B cell (primary cell): ENCODE measurements around the gene FRMPD4. TPM values are rescaled to one million over a fixed set of nuclear protein-coding genes. Genes with fewer than 3 reads are reported as not detected.

ENCODE experiments used
- ATAC-seq: fragments of 200-7000 bp; cut with Tn5 transposase; one replicate; pipeline ENCODE4 v1.10.0; 2021; ENCODE audit warnings: low read depth, mild to moderate bottlenecking, moderate number of reproducible peaks, moderate library complexity
- CTCF ChIA-PET: fragments of 350-600 bp; sonication (Branson Sonifier 250); formaldehyde crosslinking; loops from one replicate; lab custom pipeline; 2021; ENCODE audit warnings: antibody characterized with exemption, inconsistent platforms; lab: Charles Lee
- POLR2A ChIA-PET: fragments of 350-600 bp; sonication (Branson Sonifier 250); formaldehyde crosslinking; loops from one replicate; lab custom pipeline; 2021; ENCODE audit warnings: antibody characterized with exemption; lab: Charles Lee
- DNase-seq: peaks from one replicate; pipeline ENCODE4 v3.0.0; 2013
- H2AFZ ChIP-seq: 2 replicates; pipeline ENCODE4 v1.6.1; 2012; ENCODE audit warnings: mild to moderate bottlenecking, low read depth, low read length; ENCODE audit not compliant: insufficient read depth, poor library complexity, severe bottlenecking
- H3K27ac ChIP-seq, 2 donors: 1 replicate in 1 of 2; 2 replicates in 1 of 2; pipeline ENCODE4 v1.5.1; 2012 to 2013; ENCODE audit warnings: low read length in 2 of 2, mild to moderate bottlenecking in 2 of 2, moderate library complexity in 1 of 2
- H3K27me3 ChIP-seq, 4 experiments: fragments of 200-600 bp in 1 of 4; sonication (generic) in 1 of 4; replicated peaks in 1 of 4; 1 replicate in 2 of 4; 2 replicates in 2 of 4; pipeline versions ENCODE4 v1.6.1 to v1.7.0; 2013 to 2016; ENCODE audit warnings: low read length in 3 of 4, mild to moderate bottlenecking in 2 of 4, mixed read lengths in 1 of 4, moderate library complexity in 1 of 4; ENCODE audit not compliant: insufficient read depth in 4 of 4, control insufficient read depth in 3 of 4; ENCODE audit errors: control extremely low read depth in 1 of 4
- H3K36me3 ChIP-seq, 2 experiments: replicated peaks in 1 of 2; 1 replicate in 1 of 2; 2 replicates in 1 of 2; pipeline versions ENCODE4 v1.6.1 to v1.7.1; 2013; ENCODE audit warnings: low read length in 1 of 2; ENCODE audit not compliant: insufficient read depth in 2 of 2, control insufficient read depth in 1 of 2; ENCODE audit errors: control extremely low read depth in 1 of 2, extremely low read depth in 1 of 2
- H3K4me1 ChIP-seq, 2 donors: fragments of 200-600 bp in 1 of 2; sonication (generic) in 1 of 2; 1 replicate in 1 of 2; 2 replicates in 1 of 2; pipeline versions ENCODE4 v1.5.1 to v1.6.1; 2013 to 2017; ENCODE audit warnings: low read length in 2 of 2; ENCODE audit not compliant: control insufficient read depth in 2 of 2, insufficient read depth in 2 of 2
- H3K4me2 ChIP-seq: replicated peaks from 2 replicates; pipeline ENCODE3; 2012; ENCODE audit warnings: mild to moderate bottlenecking, low read depth, low read length; ENCODE audit not compliant: poor library complexity, severe bottlenecking
- H3K4me3 ChIP-seq, 5 experiments: fragments of 200-600 bp in 1 of 5; sonication (generic) in 1 of 5; 1 replicate in 3 of 5; 2 replicates in 2 of 5; pipeline versions ENCODE4 v1.5.1 to v1.7.0; 2011 to 2016; ENCODE audit warnings: low read length in 4 of 5, mild to moderate bottlenecking in 4 of 5, low read depth in 2 of 5, control low read depth in 1 of 5, moderate library complexity in 1 of 5; ENCODE audit not compliant: insufficient read depth in 1 of 5; ENCODE audit errors: control extremely low read depth in 1 of 5, extremely low read depth in 1 of 5
- H3K79me2 ChIP-seq: fragments of 200-600 bp; sonication (generic); one replicate; pipeline ENCODE4 v1.6.0; 2016; ENCODE audit warnings: low read length; ENCODE audit not compliant: control insufficient read depth, insufficient read depth
- H3K9ac ChIP-seq: fragments of 200-600 bp; sonication (generic); 2 replicates; pipeline ENCODE4 v1.6.1; 2017; ENCODE audit warnings: mild to moderate bottlenecking, low read length, moderate library complexity
- H3K9me3 ChIP-seq, 3 donors: one replicate each; pipeline versions ENCODE4 v1.6.1 to v1.7.1; 2013; ENCODE audit warnings: low read length in 2 of 3; ENCODE audit not compliant: control insufficient read depth in 2 of 3, insufficient read depth in 1 of 3; ENCODE audit errors: control extremely low read depth in 1 of 3
- H4K20me1 ChIP-seq: 2 replicates; pipeline ENCODE4 v1.6.0; 2012; ENCODE audit warnings: mild to moderate bottlenecking, low read length; ENCODE audit not compliant: insufficient read depth, control insufficient read depth, poor library complexity, severe bottlenecking
- H3K27ac Mint-ChIP-seq: one replicate; pipeline ENCODE4 v1.8.0; 2021; ENCODE audit warnings: mixed read lengths
- H3K27me3 Mint-ChIP-seq: one replicate; pipeline ENCODE4 v1.8.0; 2021; ENCODE audit warnings: mixed read lengths
- H3K4me1 Mint-ChIP-seq: one replicate; pipeline ENCODE4 v1.8.0; 2021; ENCODE audit warnings: mixed read lengths
- H3K4me3 Mint-ChIP-seq: one replicate; pipeline ENCODE4 v1.8.0; 2021; ENCODE audit warnings: mixed read lengths
- H3K9me3 Mint-ChIP-seq: one replicate; pipeline ENCODE4 v1.8.0; 2022; ENCODE audit warnings: mixed read lengths; ENCODE audit not compliant: insufficient read depth
- EZH2 ChIP-seq: IDR thresholded peaks from 2 replicates; pipeline ENCODE4 v1.6.1; 2012; ENCODE audit warnings: borderline replicate concordance, low read depth, mild to moderate bottlenecking, moderate library complexity, low read length; ENCODE audit not compliant: insufficient read depth, poor library complexity, severe bottlenecking
- WGBS: methylation state at CpG from one replicate; pipeline ENCODE4 v1.1.5; 2013; ENCODE audit warnings: missing lambda C conversion rate; ENCODE audit not compliant: insufficient coverage; 5-methylcytosine and 5-hydroxymethylcytosine counted together
- intact Hi-C: fragments of 100-400 bp; cut with micrococcal nuclease; formaldehyde crosslinking; loops from one replicate; pipeline ENCODE4 v1.10.0; 2022
- polyA plus RNA-seq: library from polyadenylated mRNA; depleted of rRNA; stranded (reverse); fragments of >200 nt; gene quantifications from 2 replicates; pipeline ENCODE4 v1.2.3, GENCODE V29; 2012
- total RNA-seq, 2 donors: library from RNA; stranded (reverse); fragments of 120-200 nt in 1 of 2; gene quantifications; 1 replicate in 1 of 2; 2 replicates in 1 of 2; pipeline versions ENCODE4 v1.2.3 to v1.2.4, GENCODE V29; 2013 to 2022
- TF ChIP-seq, protein P1 (sequence below): fragments of 200-600 bp; IDR thresholded peaks from one replicate; pipeline ENCODE4 v1.8.0; 2022; ENCODE audit warnings: antibody characterized with exemption, mild to moderate bottlenecking

The FRMPD4 gene
- total and polyA plus RNA-seq, 2 donors (not counting 1 experiment from before 2014, with no cell fraction given), result not detected

- Histone ChIP-seq H3K9me3 (no peaks in the 10 kb centered on the region), H3K4me2 (no peak overlapping the region), H3K27ac (no peak overlapping the region), H3K4me1 (no peaks in the 10 kb centered on the region), H3K79me2 (no peaks in the 10 kb centered on the region), H4K20me1 (no peaks in the 10 kb centered on the region), H3K4me3 (no peak overlapping the region), H3K9ac (no peak overlapping the region), H2AFZ (no peak overlapping the region), H3K36me3 (no peaks in the 10 kb centered on the region), H3K27me3 (no peaks in the 10 kb centered on the region)
- ChIA-PET CTCF (no interaction called here), POLR2A (no interaction called here)
- intact Hi-C loops, result no loop called here
- WGBS, result no CpG with 5 or more reads among the region's 7 CpGs
- no peak overlapping the region for H3K27ac Mint-ChIP-seq
- peaks cover 4% of the 10 kb centered on the region for H3K27me3 Mint-ChIP-seq
- no peaks in the 10 kb centered on the region for H3K4me1 Mint-ChIP-seq
- no peak for ATAC-seq
- TF ChIP-seq, protein P1, sequence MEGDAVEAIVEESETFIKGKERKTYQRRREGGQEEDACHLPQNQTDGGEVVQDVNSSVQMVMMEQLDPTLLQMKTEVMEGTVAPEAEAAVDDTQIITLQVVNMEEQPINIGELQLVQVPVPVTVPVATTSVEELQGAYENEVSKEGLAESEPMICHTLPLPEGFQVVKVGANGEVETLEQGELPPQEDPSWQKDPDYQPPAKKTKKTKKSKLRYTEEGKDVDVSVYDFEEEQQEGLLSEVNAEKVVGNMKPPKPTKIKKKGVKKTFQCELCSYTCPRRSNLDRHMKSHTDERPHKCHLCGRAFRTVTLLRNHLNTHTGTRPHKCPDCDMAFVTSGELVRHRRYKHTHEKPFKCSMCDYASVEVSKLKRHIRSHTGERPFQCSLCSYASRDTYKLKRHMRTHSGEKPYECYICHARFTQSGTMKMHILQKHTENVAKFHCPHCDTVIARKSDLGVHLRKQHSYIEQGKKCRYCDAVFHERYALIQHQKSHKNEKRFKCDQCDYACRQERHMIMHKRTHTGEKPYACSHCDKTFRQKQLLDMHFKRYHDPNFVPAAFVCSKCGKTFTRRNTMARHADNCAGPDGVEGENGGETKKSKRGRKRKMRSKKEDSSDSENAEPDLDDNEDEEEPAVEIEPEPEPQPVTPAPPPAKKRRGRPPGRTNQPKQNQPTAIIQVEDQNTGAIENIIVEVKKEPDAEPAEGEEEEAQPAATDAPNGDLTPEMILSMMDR, result no peak
- no peak for TF ChIP-seq EZH2
- no peak overlapping the region for H3K4me3 Mint-ChIP-seq
- no peaks in the 10 kb centered on the region for H3K9me3 Mint-ChIP-seq
- DNase-seq, result no peak
Observed at GRCh38 chrX:12292996-12293765, 154.9 kb downstream of the FRMPD4 start.

- H3K4me1 ChIP-seq, result peaks cover 0 to 5% of the 10 kb centered on the region in 2 donors
- H3K79me2 ChIP-seq, result no peaks in the 10 kb centered on the region
- no peak overlapping the region for H3K9ac ChIP-seq
- H2AFZ ChIP-seq, result no peak overlapping the region
- ChIA-PET CTCF (no interaction called here), POLR2A (no interaction called here)
- H3K4me1 Mint-ChIP-seq, result no peaks in the 10 kb centered on the region
- H3K27ac ChIP-seq, result no peak overlapping the region
- peaks cover 4% of the 10 kb centered on the region for H3K27me3 Mint-ChIP-seq
- 86% methylated on average over 3 of the region's 4 CpGs for WGBS
- no peak for DNase-seq
- no peak overlapping the region for H3K4me3 Mint-ChIP-seq
- H3K27ac Mint-ChIP-seq, result no peak overlapping the region
- TF ChIP-seq, protein P1, result no peak
- TF ChIP-seq EZH2, result no peak
- H3K9me3 Mint-ChIP-seq, result peaks cover 5% of the 10 kb centered on the region
- no peak for ATAC-seq
- H4K20me1 ChIP-seq, result no peaks in the 10 kb centered on the region
- H3K27me3 ChIP-seq, result no peaks in the 10 kb centered on the region
- intact Hi-C loops, result no loop called here
- H3K9me3 ChIP-seq, result no peaks in the 10 kb centered on the region
- H3K4me3 ChIP-seq, result no peak overlapping the region
- H3K36me3 ChIP-seq, result no peaks in the 10 kb centered on the region
- no peak overlapping the region for H3K4me2 ChIP-seq
Observed at GRCh38 chrX:12297353-12297752, 159.1 kb downstream of the FRMPD4 start.
